CD4-positive, alpha-beta T cell treated with Interleukin-17A for 1 hour (primary cell): ENCODE data around the gene LEFTY1.
"Not testable (repeated sequence)": the region's sequence is repeated elsewhere in the genome, so short reads cannot be mapped to it uniquely, and the experiment has no call there.

Source experiments
- DNase-seq: peaks from one replicate; pipeline ENCODE4 v3.0.0-alpha.2; 2020

The LEFTY1 gene

DNA sequence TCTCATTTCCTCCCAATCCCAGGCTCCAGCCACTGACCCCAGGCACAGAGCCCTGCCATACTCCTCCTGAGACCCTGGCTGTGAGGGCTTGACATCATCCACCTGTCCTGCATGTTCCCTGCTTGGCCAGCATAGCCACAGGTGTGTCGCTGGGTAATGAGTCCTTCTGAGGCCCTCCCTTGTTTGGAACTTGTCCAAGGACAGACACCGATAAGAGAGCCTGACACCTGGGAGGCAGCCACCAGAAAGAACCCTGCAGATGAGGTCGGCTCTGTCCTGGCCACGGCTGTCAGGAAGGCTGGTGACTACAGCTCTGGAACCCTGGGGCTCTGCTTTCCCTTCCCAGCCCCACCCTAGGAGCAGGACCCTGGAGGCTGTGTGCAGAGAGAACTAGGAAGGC, 41.3 kb downstream of the LEFTY1 start:
- DNase-seq = no peak

DNA sequence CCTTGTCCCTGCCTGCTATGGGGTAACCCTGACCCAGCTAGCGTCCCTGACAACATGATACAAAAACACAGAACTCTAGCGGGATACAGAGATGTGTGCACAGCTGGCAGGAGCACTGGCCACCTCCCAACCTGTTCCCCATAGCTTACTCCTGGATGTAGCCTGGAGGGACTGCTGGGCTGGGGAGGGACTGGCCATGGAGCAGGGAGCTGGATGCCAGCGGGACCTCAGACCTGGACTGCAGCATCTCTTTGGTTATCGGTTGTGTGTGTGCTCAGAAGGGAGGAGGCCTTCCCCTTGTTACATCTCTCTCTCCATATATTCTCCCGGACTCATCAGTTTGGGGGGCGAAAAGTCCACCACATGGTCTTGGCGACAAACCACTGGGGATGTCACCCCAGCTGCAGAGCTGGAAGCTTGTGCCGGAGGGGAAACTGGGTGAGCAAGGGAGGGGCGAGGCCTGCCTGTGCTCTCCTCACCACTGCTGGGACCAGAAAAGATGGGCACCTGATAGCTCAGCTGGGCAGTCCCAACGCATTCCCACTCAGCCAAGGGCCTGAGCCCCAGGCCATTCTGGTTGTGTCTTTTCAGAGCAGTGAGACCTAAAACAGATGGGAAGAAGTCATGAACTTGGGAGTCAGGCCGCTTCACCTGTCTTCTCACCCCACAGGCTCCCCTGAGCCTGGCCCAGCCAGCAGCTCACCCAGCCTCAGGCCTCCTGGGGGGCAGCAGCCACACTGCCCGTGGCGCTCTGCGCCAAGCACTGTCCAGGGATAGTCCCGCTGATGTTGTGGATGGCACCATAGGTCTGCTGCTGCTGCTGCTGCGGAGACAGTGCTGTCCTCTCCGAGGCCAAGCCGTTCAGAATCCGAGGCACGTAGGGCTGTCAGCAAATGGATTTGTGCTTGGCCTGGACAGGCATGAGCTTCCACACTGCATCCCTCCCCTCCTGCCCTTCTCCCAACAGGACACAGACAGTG, 42.3 kb downstream of the LEFTY1 start:
- no peak for DNase-seq

DNA sequence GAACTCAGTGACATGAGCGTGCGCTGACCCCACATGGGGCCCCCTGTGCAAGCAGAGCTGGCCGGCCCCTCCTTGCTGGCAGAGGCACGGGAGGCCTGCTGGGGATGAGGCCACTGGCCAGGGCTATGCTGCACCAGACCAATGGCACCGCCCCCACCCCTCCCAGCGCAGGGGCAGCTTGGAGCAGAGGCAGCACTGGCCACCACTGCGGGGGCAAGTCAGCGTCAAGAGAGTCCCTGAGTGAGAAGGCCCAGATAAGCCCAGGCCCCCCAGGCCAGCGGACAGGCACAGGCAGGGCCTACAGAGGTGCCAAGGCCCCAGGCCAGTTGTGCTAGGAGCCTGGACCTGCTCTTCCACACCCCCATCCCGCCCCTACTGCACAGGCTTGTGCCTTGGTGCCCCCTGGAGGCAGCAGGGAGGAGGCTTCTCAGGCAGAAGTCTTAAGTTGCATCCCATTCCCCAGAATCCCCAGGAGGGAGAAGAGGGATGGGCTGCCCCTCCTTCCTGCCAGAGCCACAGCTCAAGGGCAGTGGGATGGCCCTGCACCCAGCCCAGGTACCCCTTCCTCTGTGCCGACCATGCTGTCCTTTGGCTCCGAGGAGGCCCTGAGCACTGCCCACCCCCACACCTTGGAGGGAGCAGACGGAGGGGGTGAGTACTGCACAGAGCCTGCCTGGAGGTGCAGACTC, 43.2 kb downstream of the LEFTY1 start:
- no peak for DNase-seq

DNA sequence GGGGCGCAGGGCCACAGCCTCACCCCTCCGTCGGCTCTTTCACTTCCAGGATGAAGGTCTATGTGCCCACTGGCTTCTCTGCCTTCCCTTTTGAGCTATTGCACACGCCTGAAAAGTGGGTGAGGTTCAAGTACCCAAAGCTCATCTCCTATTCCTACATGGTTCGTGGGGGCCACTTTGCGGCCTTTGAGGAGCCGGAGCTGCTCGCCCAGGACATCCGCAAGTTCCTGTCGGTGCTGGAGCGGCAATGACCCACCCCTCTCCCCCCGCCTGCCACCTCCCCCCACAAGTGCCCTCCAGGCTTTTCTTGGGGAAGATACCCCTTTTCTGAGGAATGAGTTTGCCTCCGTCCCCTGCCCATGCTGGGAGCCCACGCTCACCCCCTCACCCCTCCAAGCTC, 43.8 kb downstream of the LEFTY1 start:
- DNase-seq = no peak

DNA sequence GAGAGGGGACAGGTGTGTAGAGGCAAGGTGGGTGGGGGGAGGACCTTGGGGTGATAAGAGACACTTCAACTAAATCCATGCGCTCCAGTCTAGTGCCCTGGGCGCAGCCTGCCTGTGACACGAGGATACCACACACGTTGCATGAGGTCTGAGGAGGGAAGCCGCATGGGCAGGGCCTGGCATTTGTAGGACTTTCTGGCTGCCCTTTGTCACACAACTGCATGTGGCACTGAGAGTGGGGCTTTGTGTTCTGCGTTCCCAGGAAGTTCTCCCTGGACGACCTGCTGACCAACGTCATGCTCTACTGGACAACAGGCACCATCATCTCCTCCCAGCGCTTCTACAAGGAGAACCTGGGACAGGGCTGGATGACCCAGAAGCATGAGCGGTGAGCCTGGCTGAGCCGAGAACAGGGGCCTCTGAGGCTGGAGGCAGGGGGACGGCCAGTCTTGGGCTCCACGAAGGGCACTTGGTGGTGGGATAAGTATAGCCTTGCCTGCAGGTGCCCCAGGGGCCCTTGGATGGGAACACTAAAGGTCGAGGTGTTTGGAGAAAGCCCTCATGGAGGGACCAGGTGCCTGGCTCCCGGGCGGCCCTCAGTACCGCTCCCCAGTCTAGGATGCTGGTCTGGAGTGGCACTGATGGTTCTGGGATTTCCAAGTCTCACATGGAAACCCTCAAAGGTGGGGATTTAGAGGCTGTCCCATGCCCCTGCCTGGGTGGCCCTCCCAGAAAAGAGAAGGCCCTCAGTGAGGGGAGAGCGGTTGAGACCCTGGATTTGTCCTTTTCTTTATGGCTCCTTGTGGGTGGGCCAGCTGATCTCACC, 44.5 kb downstream of the LEFTY1 start:
- no peak for DNase-seq

DNA sequence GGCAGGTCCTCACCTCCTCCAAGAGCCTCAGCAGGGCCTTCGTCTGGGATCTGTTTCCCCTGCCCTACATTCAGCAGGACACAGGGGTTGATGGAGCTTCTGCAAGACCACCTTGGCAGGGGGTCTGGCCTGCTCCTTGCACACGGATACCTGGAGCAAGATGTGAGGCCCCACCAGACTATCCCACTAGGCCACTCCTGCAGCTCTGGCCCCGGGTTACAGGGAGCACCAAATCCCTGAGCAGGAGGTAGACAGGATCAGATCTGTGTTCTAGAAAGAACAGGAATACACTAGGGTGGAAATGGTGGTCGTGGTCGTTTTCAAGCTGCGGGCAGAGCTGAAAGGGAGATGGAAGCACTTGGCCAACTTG, 45.5 kb downstream of the LEFTY1 start:
- no peak for DNase-seq

DNA sequence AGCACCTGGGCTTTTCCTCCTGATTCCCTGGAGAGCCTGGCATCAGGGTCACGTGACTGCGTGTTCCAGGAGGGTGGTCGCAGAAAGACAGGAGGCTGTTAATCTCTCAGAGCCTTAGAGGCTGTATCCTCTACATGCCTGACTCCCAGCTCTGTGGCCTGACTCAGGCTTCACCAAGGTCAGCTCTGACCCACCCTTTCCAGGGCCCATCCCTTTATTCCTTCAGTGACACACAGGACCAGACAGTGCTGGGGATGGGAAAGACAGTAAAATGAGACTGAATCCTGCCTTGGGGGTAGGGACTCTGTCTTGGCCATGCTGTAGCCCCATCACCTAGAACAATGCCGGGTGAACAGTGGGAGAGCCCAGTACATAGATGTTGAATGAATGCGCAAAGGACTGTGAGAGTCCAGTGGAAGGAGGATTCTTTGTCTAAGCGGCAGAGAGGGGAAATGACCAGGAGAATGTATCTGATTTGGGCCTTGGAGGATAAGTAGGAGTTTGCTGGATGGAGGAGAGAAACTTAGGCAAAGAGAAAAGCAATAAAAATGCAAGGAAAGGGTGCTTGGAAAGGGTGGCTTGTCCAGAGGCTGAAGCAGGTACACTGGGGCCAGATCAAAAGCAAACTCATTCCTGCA, 46.0 kb downstream of the LEFTY1 start:
- no peak for DNase-seq

DNA sequence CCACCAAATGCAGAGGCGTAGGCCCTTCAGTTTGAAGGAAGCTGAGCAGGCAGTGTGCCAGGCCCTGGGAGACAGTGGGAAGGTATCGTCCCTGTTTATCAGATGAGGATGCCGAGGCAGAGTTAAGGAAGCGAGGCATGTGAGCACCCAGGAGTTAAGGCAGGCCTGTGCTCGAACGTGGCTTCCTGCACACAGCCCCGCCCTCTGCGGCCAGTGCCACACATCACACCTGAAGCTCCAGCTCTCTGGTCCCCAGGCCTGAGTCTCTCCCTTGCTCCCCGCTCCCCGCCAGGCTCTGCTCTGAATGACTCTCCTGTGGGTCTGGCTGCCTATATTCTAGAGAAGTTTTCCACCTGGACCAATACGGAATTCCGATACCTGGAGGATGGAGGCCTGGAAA, 46.9 kb downstream of the LEFTY1 start:
- no peak for DNase-seq

DNA sequence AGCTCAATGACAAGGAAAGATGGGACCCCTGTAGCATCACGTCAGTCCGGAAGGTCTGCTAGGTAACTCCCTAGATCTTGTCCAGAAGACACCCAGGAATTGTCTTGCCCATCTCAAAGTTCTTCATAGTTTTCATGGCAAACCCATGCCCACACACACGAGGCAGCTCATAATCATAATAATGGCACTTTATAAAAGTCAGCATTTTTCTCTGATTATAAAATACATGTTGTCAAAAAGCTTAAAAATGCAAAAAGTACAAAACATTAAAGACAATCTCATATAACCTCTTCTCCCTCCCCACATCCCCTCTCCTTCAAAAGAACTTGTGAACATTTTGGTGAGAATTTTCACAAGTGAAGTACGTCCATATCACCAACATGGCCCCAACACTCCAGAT, 48.2 kb downstream of the LEFTY1 start:
- no peak for DNase-seq

DNA sequence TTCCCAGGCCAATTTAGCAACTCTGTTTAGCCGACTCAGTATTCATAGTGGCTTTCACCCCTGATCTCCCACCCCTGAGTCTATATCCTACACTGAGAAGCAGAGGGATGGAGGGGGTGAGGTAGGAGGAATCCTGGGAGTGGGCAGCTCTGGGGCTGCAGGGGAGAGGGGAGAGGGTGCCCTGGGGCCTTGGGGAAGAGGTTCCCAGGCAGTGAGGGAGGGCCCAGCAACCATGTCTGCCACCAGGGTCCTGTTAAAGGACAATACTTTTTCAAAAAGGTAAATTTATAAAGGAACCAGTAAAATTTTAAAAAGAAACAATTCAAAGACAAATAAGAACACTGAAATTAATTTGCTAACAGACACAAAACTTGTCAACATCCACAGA, 48.7 kb downstream of the LEFTY1 start:
- no peak for DNase-seq

DNA sequence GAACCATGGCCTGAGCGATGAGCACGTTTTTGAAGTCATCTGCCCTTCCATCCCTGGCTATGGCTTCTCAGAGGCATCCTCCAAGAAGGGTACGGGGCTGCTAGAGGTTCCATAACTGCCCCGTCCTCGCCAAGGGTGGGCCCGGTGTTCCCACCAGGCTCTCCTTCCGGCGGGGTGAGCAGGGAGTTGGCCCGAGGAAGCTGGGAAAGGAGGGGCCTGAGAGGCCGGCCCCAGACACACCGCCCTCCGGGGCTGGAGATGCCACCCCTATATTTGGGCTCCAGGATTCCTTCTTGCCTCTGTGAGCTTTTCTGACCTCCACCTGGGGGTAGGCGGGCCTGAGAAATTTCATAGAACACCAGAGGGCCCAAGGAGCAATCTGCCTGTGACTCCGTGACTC, 50.2 kb downstream of the LEFTY1 start:
- no peak for DNase-seq

DNA sequence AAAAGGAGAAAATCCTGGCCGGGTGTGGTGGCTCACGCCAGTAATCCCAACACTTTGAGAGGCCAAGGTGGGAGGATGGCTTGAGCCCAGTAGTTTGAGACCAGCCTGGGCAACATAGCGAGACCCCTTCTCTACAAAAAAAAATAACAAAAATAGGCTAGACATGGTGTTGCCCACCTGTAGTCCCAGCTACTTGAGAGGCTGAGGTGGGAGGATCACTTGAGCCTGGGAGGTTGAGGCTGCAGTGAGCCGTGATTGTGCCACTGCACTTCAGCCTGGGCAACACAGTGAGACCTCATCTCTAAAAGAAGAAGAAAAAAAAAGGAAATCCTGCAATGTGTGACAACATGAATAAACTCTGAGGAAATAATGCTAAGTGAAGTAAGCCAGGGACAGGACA, 52.6 kb downstream of the LEFTY1 start:
- DNase-seq = not testable (repeated sequence)
